ENCODE data around the gene DNAH7. TPM values are rescaled to one million over a fixed set of nuclear protein-coding genes. Genes with fewer than 3 reads are reported as not detected.

Gene DNAH7
- total and polyA plus RNA-seq, 9 of the 15 experiments (the other 6 are each of a cell fraction or from before 2014, with no cell fraction given), result 0.03 to 0.42 (median 0.18) TPM

DNA sequence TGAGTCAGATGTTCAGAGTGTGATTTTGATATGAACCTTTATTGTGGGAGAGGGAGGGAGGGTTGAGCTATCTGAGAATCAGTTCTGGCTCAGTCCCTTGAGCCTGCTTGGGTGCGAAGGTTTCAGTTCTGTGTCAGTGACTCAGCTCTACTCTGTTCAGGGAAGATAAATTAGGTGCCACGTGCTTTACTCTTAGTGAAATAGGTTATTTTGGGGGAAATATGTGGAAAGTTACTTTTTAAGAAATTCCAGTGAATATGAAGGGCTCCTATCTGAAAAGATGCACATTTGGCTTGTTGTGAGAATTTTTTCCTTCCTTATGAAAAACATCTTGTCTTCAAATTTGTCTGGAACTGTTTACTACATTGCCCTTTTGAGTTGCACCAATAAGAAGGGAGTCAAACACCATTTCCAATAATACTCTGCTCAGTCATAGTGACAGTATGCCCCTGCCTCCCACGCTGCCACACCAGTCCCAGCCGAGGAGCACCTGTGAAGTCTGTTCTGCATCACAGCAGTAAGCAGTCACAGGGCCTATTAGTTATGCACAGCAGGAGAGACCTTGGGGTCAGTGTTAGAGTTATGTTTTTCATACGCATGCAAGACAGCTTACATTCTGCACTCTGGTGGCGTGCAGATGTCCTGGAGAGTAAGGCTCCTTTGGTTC, 32.8 kb upstream of the DNAH7 start (continued):
- TF ChIP-seq, protein P1, sequence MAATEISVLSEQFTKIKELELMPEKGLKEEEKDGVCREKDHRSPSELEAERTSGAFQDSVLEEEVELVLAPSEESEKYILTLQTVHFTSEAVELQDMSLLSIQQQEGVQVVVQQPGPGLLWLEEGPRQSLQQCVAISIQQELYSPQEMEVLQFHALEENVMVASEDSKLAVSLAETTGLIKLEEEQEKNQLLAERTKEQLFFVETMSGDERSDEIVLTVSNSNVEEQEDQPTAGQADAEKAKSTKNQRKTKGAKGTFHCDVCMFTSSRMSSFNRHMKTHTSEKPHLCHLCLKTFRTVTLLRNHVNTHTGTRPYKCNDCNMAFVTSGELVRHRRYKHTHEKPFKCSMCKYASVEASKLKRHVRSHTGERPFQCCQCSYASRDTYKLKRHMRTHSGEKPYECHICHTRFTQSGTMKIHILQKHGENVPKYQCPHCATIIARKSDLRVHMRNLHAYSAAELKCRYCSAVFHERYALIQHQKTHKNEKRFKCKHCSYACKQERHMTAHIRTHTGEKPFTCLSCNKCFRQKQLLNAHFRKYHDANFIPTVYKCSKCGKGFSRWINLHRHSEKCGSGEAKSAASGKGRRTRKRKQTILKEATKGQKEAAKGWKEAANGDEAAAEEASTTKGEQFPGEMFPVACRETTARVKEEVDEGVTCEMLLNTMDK (IDR thresholded peaks at IDR 0.05; ENCODE audit: borderline replicate concordance, insufficient read depth, low read depth, low read length, poor library complexity, severe bottlenecking), result no peak
- TF ChIP-seq DMBX1 (CRISPR knock-in tag; IDR thresholded peaks at IDR 0.05; ENCODE audit: borderline replicate concordance), result no peak
- no peak for TF ChIP-seq ZNF695 (CRISPR knock-in tag; IDR thresholded peaks at IDR 0.05)
- no peak for TF ChIP-seq HNRNPUL1 (IDR thresholded peaks at IDR 0.05; ENCODE audit: low read length)
- TF ChIP-seq, protein P2, sequence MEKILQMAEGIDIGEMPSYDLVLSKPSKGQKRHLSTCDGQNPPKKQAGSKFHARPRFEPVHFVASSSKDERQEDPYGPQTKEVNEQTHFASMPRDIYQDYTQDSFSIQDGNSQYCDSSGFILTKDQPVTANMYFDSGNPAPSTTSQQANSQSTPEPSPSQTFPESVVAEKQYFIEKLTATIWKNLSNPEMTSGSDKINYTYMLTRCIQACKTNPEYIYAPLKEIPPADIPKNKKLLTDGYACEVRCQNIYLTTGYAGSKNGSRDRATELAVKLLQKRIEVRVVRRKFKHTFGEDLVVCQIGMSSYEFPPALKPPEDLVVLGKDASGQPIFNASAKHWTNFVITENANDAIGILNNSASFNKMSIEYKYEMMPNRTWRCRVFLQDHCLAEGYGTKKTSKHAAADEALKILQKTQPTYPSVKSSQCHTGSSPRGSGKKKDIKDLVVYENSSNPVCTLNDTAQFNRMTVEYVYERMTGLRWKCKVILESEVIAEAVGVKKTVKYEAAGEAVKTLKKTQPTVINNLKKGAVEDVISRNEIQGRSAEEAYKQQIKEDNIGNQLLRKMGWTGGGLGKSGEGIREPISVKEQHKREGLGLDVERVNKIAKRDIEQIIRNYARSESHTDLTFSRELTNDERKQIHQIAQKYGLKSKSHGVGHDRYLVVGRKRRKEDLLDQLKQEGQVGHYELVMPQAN (IDR thresholded peaks at IDR 0.05; ENCODE audit: borderline replicate concordance), result no peak
- no peak for TF ChIP-seq BACH1 (tag; IDR thresholded peaks at IDR 0.05)
- no peak for TF ChIP-seq FOXA3 (CRISPR knock-in tag; conservative IDR thresholded peaks at IDR 0.05 in 1 of 2, IDR thresholded peaks at IDR 0.05 in 1 of 2)
- no peak for TF ChIP-seq GTF2E2 (tag; IDR thresholded peaks at IDR 0.05)
- TF ChIP-seq ZC3H4 (CRISPR knock-in tag; IDR thresholded peaks at IDR 0.05; ENCODE audit: borderline replicate concordance), result no peak
- TF ChIP-seq EWSR1 (IDR thresholded peaks at IDR 0.05; ENCODE audit: borderline replicate concordance, low read depth, partially characterized antibody), result no peak
- no peak for TF ChIP-seq CBX5 (IDR thresholded peaks at IDR 0.05; ENCODE audit: borderline replicate concordance, low read depth)
- TF ChIP-seq MEF2D (tag; conservative IDR thresholded peaks at IDR 0.05; ENCODE audit: low read depth), result peak; percentile 66
- TF ChIP-seq, protein P3, sequence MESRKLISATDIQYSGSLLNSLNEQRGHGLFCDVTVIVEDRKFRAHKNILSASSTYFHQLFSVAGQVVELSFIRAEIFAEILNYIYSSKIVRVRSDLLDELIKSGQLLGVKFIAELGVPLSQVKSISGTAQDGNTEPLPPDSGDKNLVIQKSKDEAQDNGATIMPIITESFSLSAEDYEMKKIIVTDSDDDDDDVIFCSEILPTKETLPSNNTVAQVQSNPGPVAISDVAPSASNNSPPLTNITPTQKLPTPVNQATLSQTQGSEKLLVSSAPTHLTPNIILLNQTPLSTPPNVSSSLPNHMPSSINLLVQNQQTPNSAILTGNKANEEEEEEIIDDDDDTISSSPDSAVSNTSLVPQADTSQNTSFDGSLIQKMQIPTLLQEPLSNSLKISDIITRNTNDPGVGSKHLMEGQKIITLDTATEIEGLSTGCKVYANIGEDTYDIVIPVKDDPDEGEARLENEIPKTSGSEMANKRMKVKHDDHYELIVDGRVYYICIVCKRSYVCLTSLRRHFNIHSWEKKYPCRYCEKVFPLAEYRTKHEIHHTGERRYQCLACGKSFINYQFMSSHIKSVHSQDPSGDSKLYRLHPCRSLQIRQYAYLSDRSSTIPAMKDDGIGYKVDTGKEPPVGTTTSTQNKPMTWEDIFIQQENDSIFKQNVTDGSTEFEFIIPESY (CRISPR knock-in tag; IDR thresholded peaks at IDR 0.05), result 0 out of 2 replicates have a peak, but pooled peaks have one; percentile 28
- TF ChIP-seq SIRT6 (IDR thresholded peaks at IDR 0.05; ENCODE audit: low read depth, low read length), result no peak
- TF ChIP-seq, protein P4, sequence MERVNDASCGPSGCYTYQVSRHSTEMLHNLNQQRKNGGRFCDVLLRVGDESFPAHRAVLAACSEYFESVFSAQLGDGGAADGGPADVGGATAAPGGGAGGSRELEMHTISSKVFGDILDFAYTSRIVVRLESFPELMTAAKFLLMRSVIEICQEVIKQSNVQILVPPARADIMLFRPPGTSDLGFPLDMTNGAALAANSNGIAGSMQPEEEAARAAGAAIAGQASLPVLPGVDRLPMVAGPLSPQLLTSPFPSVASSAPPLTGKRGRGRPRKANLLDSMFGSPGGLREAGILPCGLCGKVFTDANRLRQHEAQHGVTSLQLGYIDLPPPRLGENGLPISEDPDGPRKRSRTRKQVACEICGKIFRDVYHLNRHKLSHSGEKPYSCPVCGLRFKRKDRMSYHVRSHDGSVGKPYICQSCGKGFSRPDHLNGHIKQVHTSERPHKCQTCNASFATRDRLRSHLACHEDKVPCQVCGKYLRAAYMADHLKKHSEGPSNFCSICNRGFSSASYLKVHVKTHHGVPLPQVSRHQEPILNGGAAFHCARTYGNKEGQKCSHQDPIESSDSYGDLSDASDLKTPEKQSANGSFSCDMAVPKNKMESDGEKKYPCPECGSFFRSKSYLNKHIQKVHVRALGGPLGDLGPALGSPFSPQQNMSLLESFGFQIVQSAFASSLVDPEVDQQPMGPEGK (CRISPR knock-in tag; IDR thresholded peaks at IDR 0.05; ENCODE audit: borderline replicate concordance), result no peak
- no peak for TF ChIP-seq TBP (optimal IDR thresholded peaks at IDR 0.05; ENCODE audit: low read depth, low read length)
- TF ChIP-seq XRCC3 (IDR thresholded peaks at IDR 0.05), result no peak
- TF ChIP-seq, protein P5, sequence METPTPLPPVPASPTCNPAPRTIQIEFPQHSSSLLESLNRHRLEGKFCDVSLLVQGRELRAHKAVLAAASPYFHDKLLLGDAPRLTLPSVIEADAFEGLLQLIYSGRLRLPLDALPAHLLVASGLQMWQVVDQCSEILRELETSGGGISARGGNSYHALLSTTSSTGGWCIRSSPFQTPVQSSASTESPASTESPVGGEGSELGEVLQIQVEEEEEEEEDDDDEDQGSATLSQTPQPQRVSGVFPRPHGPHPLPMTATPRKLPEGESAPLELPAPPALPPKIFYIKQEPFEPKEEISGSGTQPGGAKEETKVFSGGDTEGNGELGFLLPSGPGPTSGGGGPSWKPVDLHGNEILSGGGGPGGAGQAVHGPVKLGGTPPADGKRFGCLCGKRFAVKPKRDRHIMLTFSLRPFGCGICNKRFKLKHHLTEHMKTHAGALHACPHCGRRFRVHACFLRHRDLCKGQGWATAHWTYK (CRISPR knock-in tag; IDR thresholded peaks at IDR 0.05), result no peak

Measured in K562 (cell line).